DMS153 treated with DMSO at 0.1 percent for 48 hours (cell line): ENCODE measurements around the gene ACTR3.

ENCODE experiments used
- DNase-seq: peaks from one replicate; lab custom pipeline; 2025; ENCODE audit not compliant: unreplicated experiment; lab: John Stamatoyannopoulos, UW

ACTR3 gene

GRCh38 chr2:113875135-113875534 is 14.8 kb upstream of the ACTR3 start:
- no peak for DNase-seq

GRCh38 chr2:113876503-113877387 is 13.1 kb upstream of the ACTR3 start:
- DNase-seq: peak; percentile 89

- DNase-seq: no peak
Measured at GRCh38 chr2:113877711-113878598, 11.9 kb upstream of the ACTR3 start.

GRCh38 chr2:113878743-113879142 is 11.1 kb upstream of the ACTR3 start:
- no peak for DNase-seq

- no peak for DNase-seq
Measured at GRCh38 chr2:113879457-113879856, 10.4 kb upstream of the ACTR3 start.

GRCh38 chr2:113886479-113887008 is 3.3 kb upstream of the ACTR3 start:
- no peak for DNase-seq

GRCh38 chr2:113887009-113887792 is 2.7 kb upstream of the ACTR3 start:
- no peak for DNase-seq

GRCh38 chr2:113888641-113889470 is 1.0 kb upstream of the ACTR3 start:
- DNase-seq: no peak

- no peak for DNase-seq
Measured at GRCh38 chr2:113890253-113891235, 655 bp downstream of the ACTR3 start.

- DNase-seq: no peak
Measured at GRCh38 chr2:113891265-113891959, 1.5 kb downstream of the ACTR3 start.

GRCh38 chr2:113892004-113892710 is 2.3 kb downstream of the ACTR3 start:
- no peak for DNase-seq

- no peak for DNase-seq
Measured at GRCh38 chr2:113894156-113894743, 4.4 kb downstream of the ACTR3 start.

- DNase-seq: no peak
Measured at GRCh38 chr2:113895301-113895700, 5.4 kb downstream of the ACTR3 start.

- no peak for DNase-seq
Measured at GRCh38 chr2:113895819-113896563, 6.1 kb downstream of the ACTR3 start.

GRCh38 chr2:113896791-113897190 is 6.9 kb downstream of the ACTR3 start:
- no peak for DNase-seq

GRCh38 chr2:113898081-113898480 is 8.2 kb downstream of the ACTR3 start:
- no peak for DNase-seq

GRCh38 chr2:113899166-113899565 is 9.3 kb downstream of the ACTR3 start:
- no peak for DNase-seq
